GM23248 (cell line): Measurements from ENCODE around the gene BRWD1. TPM values are rescaled to one million over a fixed set of nuclear protein-coding genes. Genes with fewer than 3 reads are reported as not detected.
A peak's percentile ranks its signal among the peaks of the same experiment; 100 is the strongest.

Experiments
- DNase-seq: peaks from one replicate; pipeline ENCODE4 v3.0.0-alpha.2; 2015
- H2AFZ ChIP-seq: fragments of 200-600 bp; sonication (generic); 2 replicates; pipeline ENCODE4 v1.6.1; 2016; ENCODE audit warnings: antibody characterized with exemption
- H3F3A ChIP-seq: fragments of 200-600 bp; sonication (generic); 2 replicates; pipeline ENCODE4 v1.6.1; 2016; ENCODE audit warnings: mild to moderate bottlenecking, antibody characterized with exemption, mixed run types; ENCODE audit not compliant: insufficient read depth
- H3K27ac ChIP-seq: fragments of 200-600 bp; sonication (generic); 2 replicates; pipeline ENCODE4 v1.5.1; 2016; ENCODE audit warnings: mild to moderate bottlenecking
- H3K27me3 ChIP-seq: fragments of 200-600 bp; sonication (generic); replicated peaks from 2 replicates; pipeline ENCODE4 v1.6.1; 2016; ENCODE audit warnings: mild to moderate bottlenecking; ENCODE audit not compliant: insufficient read depth
- H3K36me3 ChIP-seq: fragments of 200-600 bp; sonication (generic); 2 replicates; pipeline ENCODE4 v1.6.1; 2016; ENCODE audit warnings: low read depth, mild to moderate bottlenecking
- H3K4me1 ChIP-seq: fragments of 200-600 bp; sonication (generic); 2 replicates; pipeline ENCODE4 v1.6.1; 2016; ENCODE audit warnings: mild to moderate bottlenecking; ENCODE audit not compliant: insufficient read depth
- H3K4me2 ChIP-seq: fragments of 200-600 bp; sonication (generic); one replicate; pipeline ENCODE4 v1.6.1; 2016; ENCODE audit warnings: mild to moderate bottlenecking; ENCODE audit not compliant: unreplicated experiment
- H3K4me3 ChIP-seq: fragments of 200-600 bp; sonication (generic); 2 replicates; pipeline ENCODE4 v1.5.1; 2016; ENCODE audit warnings: mild to moderate bottlenecking
- H3K79me2 ChIP-seq: fragments of 200-600 bp; sonication (generic); 2 replicates; pipeline ENCODE4 v1.6.1; 2016; ENCODE audit warnings: mild to moderate bottlenecking; ENCODE audit not compliant: insufficient read depth
- H3K9ac ChIP-seq: fragments of 200-600 bp; sonication (generic); 2 replicates; pipeline ENCODE4 v1.6.1; 2016; ENCODE audit warnings: mild to moderate bottlenecking
- H3K9me2 ChIP-seq: fragments of 200-600 bp; sonication (generic); 2 replicates; pipeline ENCODE4 v1.6.1; 2016; ENCODE audit warnings: mixed run types, mild to moderate bottlenecking, moderate library complexity; ENCODE audit not compliant: insufficient read depth
- H3K9me3 ChIP-seq: fragments of 200-600 bp; sonication (generic); one replicate; pipeline ENCODE4 v1.6.1; 2017; ENCODE audit warnings: low read depth
- H4K20me1 ChIP-seq: fragments of 200-600 bp; sonication (generic); 2 replicates; pipeline ENCODE4 v1.6.0; 2016; ENCODE audit not compliant: insufficient read depth
- EZH2 ChIP-seq: fragments of 200-600 bp; sonication (generic); IDR thresholded peaks from 2 replicates; pipeline ENCODE4 v1.6.1; 2018; ENCODE audit warnings: antibody characterized with exemption, mild to moderate bottlenecking; ENCODE audit not compliant: insufficient read depth, poor library complexity, severe bottlenecking
- EZH2phosphoT487 ChIP-seq: fragments of 200-600 bp; sonication (generic); IDR thresholded peaks from 2 replicates; pipeline ENCODE4 v1.6.1; 2018; ENCODE audit warnings: antibody characterized with exemption, moderate library complexity, mild to moderate bottlenecking, low read depth; ENCODE audit not compliant: insufficient read depth
- WGBS, 2 experiments: methylation state at CpG; one replicate each; pipeline ENCODE4 v1.1.6; 2015 to 2017; ENCODE audit warnings: low lambda C conversion rate in 2 of 2, low coverage in 1 of 2; ENCODE audit errors: missing lambda C conversion rate in 2 of 2; 5-methylcytosine and 5-hydroxymethylcytosine counted together
- in situ Hi-C: fragments of 300-500 bp; cut with MboI; formaldehyde crosslinking; loops from 2 replicates; pipeline ENCODE4 v1.15.0; 2020
- polyA plus RNA-seq: library from polyadenylated mRNA; unstranded; fragments of >200 nt; fragmentation: Nextera tagmentation; extraction: Ambion mirVana; gene quantifications from 2 replicates; pipeline ENCODE4 v1.2.1, GENCODE V29; 2016
- total RNA-seq: library from RNA; depleted of rRNA; stranded (reverse); fragments of >200 nt; shearing (Covaris generic); gene quantifications from 2 replicates; pipeline ENCODE4 v1.2.3, GENCODE V29; 2014

BRWD1 gene
- total and polyA plus RNA-seq, 2 experiments from 2014 or later = 23.6 to 27.2 TPM

GRCh38 chr21:39148975-39149374 lies 164.5 kb downstream of the BRWD1 start:
- Histone ChIP-seq H3K27ac (no peak overlapping the region), H3K4me2 (no peak overlapping the region), H4K20me1 (no peaks in the 10 kb centered on the region), H3K27me3 (no peaks in the 10 kb centered on the region), H2AFZ (no peak overlapping the region), H3K36me3 (no peaks in the 10 kb centered on the region), H3K9me3 (no peaks in the 10 kb centered on the region), H3K4me1 (no peaks in the 10 kb centered on the region), H3K9ac (no peak overlapping the region), H3K9me2 (no peaks in the 10 kb centered on the region), H3K79me2 (no peaks in the 10 kb centered on the region), H3K4me3 (no peak overlapping the region), H3F3A (no peaks in the 10 kb centered on the region)
- in situ Hi-C loops = no loop called here
- DNase-seq = no peak
- 80 to 87% methylated on average over 2 of the region's 2 CpGs for WGBS, 2 experiments
- no peak for TF ChIP-seq EZH2phosphoT487

DNA sequence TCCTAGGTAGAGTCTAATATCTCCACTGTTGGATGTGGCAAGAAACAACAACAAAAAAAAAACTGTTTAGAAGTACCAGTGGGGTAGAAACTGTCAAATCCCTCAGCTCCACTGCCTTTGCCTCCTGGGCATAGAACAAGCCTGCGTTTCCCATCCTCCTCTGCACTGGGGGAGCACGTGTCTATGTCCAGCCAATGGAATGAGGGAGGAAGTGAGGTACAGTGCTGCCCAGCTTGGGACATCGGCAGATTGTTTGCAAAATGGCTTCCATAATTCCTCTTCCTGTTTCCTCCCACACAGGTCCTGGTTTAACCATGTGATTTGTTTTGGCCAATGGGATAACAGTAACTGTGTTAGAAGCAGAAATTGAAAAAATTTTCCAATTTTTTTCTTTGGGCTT lies 169.2 kb downstream of the BRWD1 start:
- Histone ChIP-seq H2AFZ (no peak overlapping the region), H3K27ac (no peak overlapping the region), H3K9me2 (no peaks in the 10 kb centered on the region), H3K4me1 (no peaks in the 10 kb centered on the region), H3K4me2 (no peak overlapping the region), H3K4me3 (no peak overlapping the region), H3K9ac (no peak overlapping the region), H4K20me1 (no peaks in the 10 kb centered on the region), H3K36me3 (no peaks in the 10 kb centered on the region), H3F3A (no peaks in the 10 kb centered on the region), H3K9me3 (no peaks in the 10 kb centered on the region), H3K27me3 (no peaks in the 10 kb centered on the region), H3K79me2 (no peaks in the 10 kb centered on the region)
- no peak for DNase-seq
- TF ChIP-seq EZH2 (no peak), EZH2phosphoT487 (no peak)
- WGBS, 2 experiments = 78 to 85% methylated on average over 3 of the region's 3 CpGs
- in situ Hi-C loops = no loop called here

- H3K27ac ChIP-seq = no peak overlapping the region
- H3K36me3 ChIP-seq = no peaks in the 10 kb centered on the region
- H3K79me2 ChIP-seq = no peaks in the 10 kb centered on the region
- H2AFZ ChIP-seq = no peak overlapping the region
- peaks cover under 1% of the 10 kb centered on the region; the same call in 1 of the 2 replicates for H3F3A ChIP-seq
- H4K20me1 ChIP-seq = no peaks in the 10 kb centered on the region
- no peaks in the 10 kb centered on the region; the same call in 1 of the 2 replicates for H3K4me1 ChIP-seq
- no peaks in the 10 kb centered on the region for H3K27me3 ChIP-seq
- no peak overlapping the region for H3K9ac ChIP-seq
- no peak overlapping the region for H3K4me3 ChIP-seq
- TF ChIP-seq EZH2 = no peak
- TF ChIP-seq EZH2phosphoT487 = no peak
- DNase-seq = no peak
- no peaks in the 10 kb centered on the region for H3K9me3 ChIP-seq
- 82 to 92% methylated on average over 3 of the region's 3 CpGs for WGBS, 2 experiments
- in situ Hi-C loops = no loop called here
- H3K9me2 ChIP-seq = no peaks in the 10 kb centered on the region
- no peak overlapping the region for H3K4me2 ChIP-seq
Measured at GRCh38 chr21:39142972-39143371, 170.5 kb downstream of the BRWD1 start.

DNA sequence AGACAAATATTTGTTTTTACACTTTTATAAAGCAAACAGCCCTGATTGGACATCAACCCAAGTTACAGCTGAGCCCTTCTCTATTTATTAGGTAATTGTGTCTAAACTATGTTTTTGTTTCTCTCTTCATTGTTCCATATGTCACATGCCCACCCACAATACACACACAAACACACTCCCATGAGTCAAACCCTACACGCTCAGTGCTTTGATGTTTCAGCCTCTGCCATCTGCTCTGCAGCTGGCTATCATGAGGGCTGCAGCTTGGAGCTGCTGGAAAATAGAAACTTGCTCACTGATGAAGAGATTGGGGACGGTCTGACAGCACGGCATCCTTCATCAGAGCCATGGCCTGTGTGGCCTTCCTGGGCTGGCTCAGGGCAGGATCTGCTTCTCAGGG lies 171.9 kb downstream of the BRWD1 start:
- H4K20me1 ChIP-seq = no peaks in the 10 kb centered on the region
- peak; percentile 47 for DNase-seq
- no peak overlapping the region for H3K9ac ChIP-seq
- peaks cover 15% of the 10 kb centered on the region for H3K4me1 ChIP-seq
- peaks cover 11% of the 10 kb centered on the region for H3F3A ChIP-seq
- H3K27me3 ChIP-seq = no peaks in the 10 kb centered on the region
- H3K79me2 ChIP-seq = no peaks in the 10 kb centered on the region
- H3K36me3 ChIP-seq = no peaks in the 10 kb centered on the region
- H3K27ac ChIP-seq = no peak overlapping the region
- no peak overlapping the region for H3K4me3 ChIP-seq
- in situ Hi-C loops = no loop called here
- H3K9me2 ChIP-seq = no peaks in the 10 kb centered on the region
- no peaks in the 10 kb centered on the region for H3K9me3 ChIP-seq
- WGBS, 2 experiments = 46 to 50% methylated on average over 3 of the region's 3 CpGs
- H2AFZ ChIP-seq = no peak overlapping the region
- TF ChIP-seq EZH2 (no peak), EZH2phosphoT487 (no peak)
- H3K4me2 ChIP-seq = no peak overlapping the region
